ENCODE measurements around the gene OR6S1.

OR6S1 gene

DNA sequence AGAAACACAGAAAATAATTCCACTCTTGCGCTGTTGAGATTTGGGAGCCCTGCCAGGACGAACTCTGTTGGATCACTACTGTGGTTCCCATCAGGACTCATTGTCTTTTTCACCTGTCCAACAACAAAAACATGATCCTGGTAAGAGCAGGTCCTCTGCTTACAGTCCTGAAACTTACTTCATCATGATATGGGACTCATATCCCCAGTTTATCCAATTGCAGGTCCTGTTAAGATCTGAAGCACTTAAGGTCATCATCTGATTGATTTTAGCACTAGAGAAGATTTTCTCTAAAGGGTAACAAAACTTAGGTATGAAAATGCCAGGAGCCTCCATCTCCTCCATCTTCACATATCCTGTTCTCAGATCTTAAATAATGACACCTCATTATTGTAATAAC, at the start of gene OR6S1:
Gene OR6S1, minus strand, starts transcription at position 101 of the 400 bp plus-strand sequence. Its CDS starts 0 bp downstream, at position 101.
- no peak within 1 kb of the TSS for H3K27ac ChIP-seq
- TF ChIP-seq, protein P1, sequence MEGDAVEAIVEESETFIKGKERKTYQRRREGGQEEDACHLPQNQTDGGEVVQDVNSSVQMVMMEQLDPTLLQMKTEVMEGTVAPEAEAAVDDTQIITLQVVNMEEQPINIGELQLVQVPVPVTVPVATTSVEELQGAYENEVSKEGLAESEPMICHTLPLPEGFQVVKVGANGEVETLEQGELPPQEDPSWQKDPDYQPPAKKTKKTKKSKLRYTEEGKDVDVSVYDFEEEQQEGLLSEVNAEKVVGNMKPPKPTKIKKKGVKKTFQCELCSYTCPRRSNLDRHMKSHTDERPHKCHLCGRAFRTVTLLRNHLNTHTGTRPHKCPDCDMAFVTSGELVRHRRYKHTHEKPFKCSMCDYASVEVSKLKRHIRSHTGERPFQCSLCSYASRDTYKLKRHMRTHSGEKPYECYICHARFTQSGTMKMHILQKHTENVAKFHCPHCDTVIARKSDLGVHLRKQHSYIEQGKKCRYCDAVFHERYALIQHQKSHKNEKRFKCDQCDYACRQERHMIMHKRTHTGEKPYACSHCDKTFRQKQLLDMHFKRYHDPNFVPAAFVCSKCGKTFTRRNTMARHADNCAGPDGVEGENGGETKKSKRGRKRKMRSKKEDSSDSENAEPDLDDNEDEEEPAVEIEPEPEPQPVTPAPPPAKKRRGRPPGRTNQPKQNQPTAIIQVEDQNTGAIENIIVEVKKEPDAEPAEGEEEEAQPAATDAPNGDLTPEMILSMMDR (IDR thresholded peaks at IDR 0.05), result no peak
- no peak for TF ChIP-seq ZFX (IDR thresholded peaks at IDR 0.05; ENCODE audit: borderline replicate concordance)

DNA sequence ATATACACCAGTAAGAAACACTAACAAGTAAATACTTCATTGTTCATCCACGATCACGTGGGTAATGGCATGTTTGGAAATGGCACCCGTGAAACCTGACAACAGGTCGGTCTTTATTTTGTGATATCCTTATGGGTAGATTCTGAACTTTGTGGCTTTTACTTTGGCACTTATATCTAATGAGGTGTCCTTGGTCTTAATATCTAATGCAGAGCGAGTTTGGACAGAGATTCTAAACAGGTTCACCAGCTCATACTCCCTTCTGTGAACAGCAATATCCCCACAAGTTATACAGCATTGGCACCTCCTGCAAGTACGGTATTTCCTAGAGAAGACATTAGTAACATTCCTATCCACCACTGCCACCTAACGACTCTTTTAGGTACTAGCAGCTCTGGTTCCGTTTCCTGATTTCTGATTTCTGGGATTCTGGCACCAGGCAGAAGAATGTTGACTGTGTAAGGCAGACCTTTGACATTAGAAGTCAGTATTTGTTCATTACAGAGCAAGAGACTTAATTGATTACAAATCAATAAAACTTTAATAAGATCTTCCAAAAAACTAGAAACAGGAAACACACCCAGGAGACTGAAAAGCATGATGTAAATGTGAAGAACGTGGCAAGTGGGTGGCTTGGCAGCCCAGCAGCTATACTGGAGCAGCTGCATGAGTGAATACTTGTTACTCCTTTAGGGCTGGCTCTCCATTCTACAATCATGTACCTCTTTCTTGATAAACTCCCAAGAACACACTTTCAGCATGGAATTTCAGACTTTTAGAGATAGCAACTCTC, 49.6 kb upstream of the OR6S1 start:
- H3K27ac ChIP-seq, result peak overlapping the region; percentile 100
- no peak for TF ChIP-seq ZFX (IDR thresholded peaks at IDR 0.05; ENCODE audit: borderline replicate concordance)
- TF ChIP-seq, protein P1 (IDR thresholded peaks at IDR 0.05), result peak; percentile 87

DNA sequence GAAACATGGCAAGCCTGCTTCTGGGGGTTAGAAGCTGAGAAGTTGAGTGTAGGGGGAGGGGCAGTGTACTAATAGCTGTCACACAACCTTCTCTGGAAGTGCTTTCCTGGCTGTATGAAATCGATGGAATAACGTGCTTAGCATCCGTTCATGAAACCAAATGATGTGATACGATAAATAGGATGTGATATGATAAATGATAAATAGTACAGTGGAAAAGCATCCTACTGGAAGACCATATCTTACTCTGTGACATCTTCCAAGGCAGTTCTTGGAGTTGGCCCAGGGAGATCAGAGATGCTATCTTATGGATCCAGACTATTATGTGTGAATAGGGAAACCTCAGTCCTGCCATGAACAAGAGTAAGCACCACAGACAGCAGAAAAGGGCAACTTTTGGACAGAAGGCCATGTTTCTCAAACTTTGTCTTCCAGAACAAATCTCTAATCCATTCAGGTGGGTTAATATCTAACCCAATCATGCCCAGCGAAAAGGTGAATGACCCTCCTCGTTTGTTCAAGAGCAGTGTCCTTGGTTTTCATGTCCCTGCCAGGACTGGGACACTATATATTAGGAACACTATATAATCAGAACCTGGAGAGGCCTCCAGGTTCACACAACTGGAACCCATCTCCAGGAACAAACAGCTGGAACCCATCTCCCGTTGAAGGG, 46.8 kb upstream of the OR6S1 start, which contains the start of gene ANG:
Gene ANG, plus strand, starts transcription at position 598 of the 673 bp plus-strand sequence. CDS start 4,801 bp downstream, outside the sequence.
- peak within 1 kb of the TSS; percentile 100 for H3K27ac ChIP-seq

GRCh38 chr14:20687362-20688166, 46.1 kb upstream of the OR6S1 start:
- H3K27ac ChIP-seq, result peak overlapping the region; percentile 100
- no peak for TF ChIP-seq ZFX (IDR thresholded peaks at IDR 0.05; ENCODE audit: borderline replicate concordance)
- TF ChIP-seq, protein P1 (IDR thresholded peaks at IDR 0.05), result no peak

More for the DNA sequence above, 46.8 kb upstream of the OR6S1 start, which contains the start of gene ANG:
- TF ChIP-seq, protein P1 (IDR thresholded peaks at IDR 0.05), result no peak
- TF ChIP-seq ZFX (IDR thresholded peaks at IDR 0.05; ENCODE audit: borderline replicate concordance), result no peak

GRCh38 chr14:20686386-20687143, 45.1 kb upstream of the OR6S1 start:
- TF ChIP-seq ZFX (IDR thresholded peaks at IDR 0.05; ENCODE audit: borderline replicate concordance), result no peak
- TF ChIP-seq, protein P1 (IDR thresholded peaks at IDR 0.05), result no peak
- H3K27ac ChIP-seq, result peak overlapping the region; percentile 100

DNA sequence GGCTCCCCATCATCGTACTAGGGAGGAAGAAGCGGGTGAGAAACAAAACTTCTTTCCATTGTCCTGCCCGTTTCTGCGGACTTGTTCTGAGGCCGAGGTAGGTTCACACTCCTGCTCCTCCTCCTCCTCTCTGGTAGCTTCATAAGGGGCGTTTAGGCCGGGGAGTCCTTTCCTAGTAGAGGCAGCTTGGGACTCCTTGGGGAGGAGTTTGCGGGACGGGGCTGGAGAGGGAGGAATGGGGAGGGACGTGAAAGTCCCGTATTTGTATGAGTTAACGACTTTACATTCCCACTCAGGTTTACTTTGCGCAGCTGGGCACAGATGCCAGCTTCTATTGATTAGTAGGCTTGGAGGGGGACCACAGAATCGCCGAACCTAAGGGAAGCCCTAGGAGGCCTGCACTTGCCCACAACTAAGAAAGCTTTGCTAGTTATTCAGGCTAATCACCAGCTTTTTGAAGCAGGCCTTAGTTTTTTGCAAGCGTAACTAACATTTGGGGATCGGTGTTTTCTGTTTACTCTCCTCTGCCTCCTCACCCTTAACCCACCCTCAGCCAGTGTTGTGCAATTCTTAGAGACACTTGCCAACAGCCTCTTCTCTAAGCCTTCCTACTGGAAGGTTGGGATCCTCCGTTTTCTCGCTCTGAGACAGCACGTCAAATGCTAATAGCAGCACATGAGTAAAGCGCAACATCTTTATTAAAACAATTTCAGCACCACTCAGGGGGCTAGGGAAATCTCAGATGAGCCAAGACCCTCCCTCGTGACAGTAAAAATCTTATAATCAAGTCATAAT, 43.4 kb upstream of the OR6S1 start:
- H3K27ac ChIP-seq, result peak overlapping the region; percentile 100
- TF ChIP-seq, protein P1 (IDR thresholded peaks at IDR 0.05), result no peak

All from 22Rv1 (cell line).